GM12878 (cell line): Measurements from ENCODE around the gene CHERP. TPM values are rescaled to one million over a fixed set of nuclear protein-coding genes. Genes with fewer than 3 reads are reported as not detected.
"Not testable (repeated sequence)": the region's sequence is repeated elsewhere in the genome, so short reads cannot be mapped to it uniquely, and the experiment has no call there.

Source experiments
- ATAC-seq: fragments of 200-7000 bp; cut with Tn5 transposase; 3 replicates; pipeline ENCODE4 v1.9.1; 2020; ENCODE audit warnings: mild to moderate bottlenecking, moderate library complexity
- BruUV-seq: library from RNA; stranded (reverse); fragments of 400-500 nt; replicated peaks from 2 replicates; lab custom pipeline; 2021; lab: Mats Ljungman, UMichigan
- CTCF ChIA-PET: fragments of 300-600 bp; sonication (Branson Sonifier 250); formaldehyde crosslinking; extraction: SDS; loops from one replicate; lab custom pipeline; 2021; ENCODE audit warnings: inconsistent platforms; lab: Yijun Ruan, JAX
- POLR2A ChIA-PET: fragments of 350-600 bp; formaldehyde crosslinking; extraction: SDS; loops from one replicate; lab custom pipeline; 2021; ENCODE audit warnings: inconsistent platforms; lab: Charles Lee
- RAD21 ChIA-PET: fragments of 300-600 bp; sonication (Branson Sonifier 250); formaldehyde crosslinking; loops from one replicate; lab custom pipeline; 2023; ENCODE audit warnings: antibody characterized with exemption; ENCODE audit not compliant: unreplicated experiment; lab: Charles Lee
- SMC1A ChIA-PET: fragments of 300-600 bp; sonication (Branson Sonifier 250); formaldehyde crosslinking; loops from one replicate; lab custom pipeline; 2023; ENCODE audit not compliant: unreplicated experiment, uncharacterized antibody; lab: Charles Lee
- DNase-seq: peaks from one replicate; pipeline ENCODE4 v3.0.0-alpha.2; 2011; ENCODE audit warnings: low read depth, low spot score
- FAIRE-seq: peaks from 3 replicates; lab custom pipeline; 2011; peaks lifted over from hg19 to GRCh38; lab: Jason Lieb, UNC
- H2AFZ ChIP-seq: 2 replicates; pipeline ENCODE4 v1.6.0; 2011; ENCODE audit warnings: low read depth, low read length, control low read depth; ENCODE audit not compliant: control insufficient read depth
- H3K27ac ChIP-seq: 2 replicates; pipeline ENCODE4 v1.5.1; 2011; ENCODE audit warnings: control low read depth; ENCODE audit not compliant: control insufficient read depth, insufficient read depth
- H3K27me3 ChIP-seq, 2 experiments: replicated peaks in 1 of 2; 2 replicates each; pipeline versions ENCODE4 v1.6.0 to v1.6.1; 2011; ENCODE audit warnings: low read length in 1 of 2; ENCODE audit not compliant: control insufficient read depth in 2 of 2, insufficient read depth in 2 of 2
- H3K36me3 ChIP-seq, 2 experiments: 2 replicates each; pipeline ENCODE4 v1.5.1; 2011; ENCODE audit warnings: low read length in 1 of 2; ENCODE audit not compliant: control insufficient read depth in 2 of 2, insufficient read depth in 2 of 2
- H3K4me1 ChIP-seq: 2 replicates; pipeline ENCODE4 v1.6.1; 2011; ENCODE audit warnings: mild to moderate bottlenecking, low read length, moderate library complexity, mixed read lengths; ENCODE audit not compliant: control insufficient read depth, insufficient read depth
- H3K4me2 ChIP-seq: 2 replicates; pipeline ENCODE4 v1.6.0; 2011; ENCODE audit warnings: control low read depth; ENCODE audit not compliant: control insufficient read depth, insufficient read depth
- H3K4me3 ChIP-seq: fragments of 200-600 bp; sonication (generic); 2 replicates; pipeline ENCODE4 v1.5.1; 2016
- H3K79me2 ChIP-seq: 2 replicates; pipeline ENCODE4 v1.6.0; 2011; ENCODE audit warnings: low read length; ENCODE audit not compliant: control insufficient read depth, insufficient read depth
- H3K9ac ChIP-seq: 2 replicates; pipeline ENCODE4 v1.8.0; 2011; ENCODE audit warnings: low read length, control low read depth, mixed read lengths; ENCODE audit not compliant: control insufficient read depth, insufficient read depth
- H3K9me3 ChIP-seq: replicated peaks from 3 replicates; pipeline ENCODE4 v1.5.1; 2011; ENCODE audit warnings: mild to moderate bottlenecking, low read length; ENCODE audit not compliant: control insufficient read depth, insufficient read depth
- H4K20me1 ChIP-seq: 2 replicates; pipeline ENCODE4 v1.6.0; 2011; ENCODE audit not compliant: control insufficient read depth, insufficient read depth
- HDAC6 ChIP-seq: fragments of 200-600 bp; sonication (generic); IDR thresholded peaks from one replicate; pipeline ENCODE4 v1.8.0; 2017; ENCODE audit warnings: antibody characterized with exemption; ENCODE audit not compliant: unreplicated experiment
- WGBS: methylation state at CpG from one replicate; pipeline ENCODE4 v1.1.6; 2016; ENCODE audit warnings: low lambda C conversion rate; ENCODE audit not compliant: insufficient replicate concordance, insufficient coverage; ENCODE audit errors: missing lambda C conversion rate; 5-methylcytosine and 5-hydroxymethylcytosine counted together
- in situ Hi-C: fragments of 300-500 bp; cut with MboI; formaldehyde crosslinking; loops from 9 replicates; pipeline ENCODE4 v1.14.3; 2018; ENCODE audit warnings: mixed read lengths
- intact Hi-C: fragments of 100-400 bp; cut with micrococcal nuclease; formaldehyde crosslinking; loops from one replicate; pipeline ENCODE4 v1.14.2; 2022; ENCODE audit not compliant: unreplicated experiment
- polyA plus RNA-seq, 11 experiments: library from polyadenylated mRNA; depleted of rRNA in 4 of 11; unstranded in 6 of 11; stranded (reverse) in 5 of 11; fragments of >200 nt; fragmentation: Nextera tagmentation in 4 of 11; fragmentation: Illumina TruSeq in 1 of 11; extraction: Ambion mirVana in 4 of 11; extraction: Trizol in 1 of 11; gene quantifications; 1 replicate in 1 of 11; 2 replicates in 10 of 11; pipeline versions ENCODE4 v1.2.1 to v1.2.3, GENCODE V29; 2011 to 2016; ENCODE audit warnings: inconsistent platforms in 2 of 11, missing spikeins in 2 of 11, low read depth in 1 of 11
- total RNA-seq, 4 experiments: library from RNA; depleted of rRNA in 3 of 4; stranded (reverse); fragments of >200 nt in 3 of 4; fragmentation: Illumina TruSeq in 1 of 4; extraction: Trizol in 1 of 4; gene quantifications; 2 replicates each; pipeline versions ENCODE4 v1.2.1 to v1.2.3, GENCODE V29; 2013 to 2021

CHERP gene
- total and polyA plus RNA-seq, 10 of the 15 experiments (the other 5 are each of a cell fraction or from before 2014, with no cell fraction given): 0.66 to 65.3 (median 12.2) TPM

DNA sequence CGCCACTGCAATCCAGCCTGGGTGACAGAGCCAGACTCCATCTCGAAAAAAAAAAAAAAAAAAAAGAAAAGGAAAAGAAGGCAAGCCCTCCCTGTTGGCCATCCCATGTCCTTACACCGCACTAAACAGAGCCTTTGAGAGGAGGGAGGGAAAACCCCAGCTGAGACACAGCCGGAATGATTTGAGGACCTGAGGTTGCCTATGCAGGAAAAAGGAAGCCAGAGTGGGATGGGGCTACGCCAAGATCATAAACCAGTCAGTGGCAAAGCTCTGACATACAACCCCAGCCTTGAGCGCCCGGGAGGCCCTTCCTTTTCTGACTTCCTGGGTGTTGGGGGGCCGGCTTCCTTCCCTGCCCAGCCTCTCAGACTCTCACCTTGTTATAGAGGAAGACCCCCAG lies 12.5 kb upstream of the CHERP start:
- BruUV-seq: no TSS peak
- in situ Hi-C loops: no loop called here
- H3K27me3 ChIP-seq: no peaks in the 10 kb centered on the region
- POLR2A ChIA-PET: no interaction called here
- no peak overlapping the region for H3K4me3 ChIP-seq
- 81% methylated on average over 8 of the region's 8 CpGs for WGBS
- no peak for TF ChIP-seq HDAC6
- SMC1A ChIA-PET: no interaction called here
- no peaks in the 10 kb centered on the region for H3K9me3 ChIP-seq
- RAD21 ChIA-PET: interaction anchor here (0.7 kb wide), 1 partner anchor 33 kb away, joined by 5 read pairs; no protein-coding TSS in a partner anchor
- FAIRE-seq: no peak
- H2AFZ ChIP-seq: no peak overlapping the region
- no peak overlapping the region for H3K27ac ChIP-seq
- no peak for ATAC-seq
- peaks cover 6% of the 10 kb centered on the region; the same call in 1 of the 2 replicates for H3K4me1 ChIP-seq
- H3K79me2 ChIP-seq: peaks cover 2% of the 10 kb centered on the region
- intact Hi-C loops: no loop called here
- no peak overlapping the region for H3K4me2 ChIP-seq
- CTCF ChIA-PET: no interaction called here
- no peaks in the 10 kb centered on the region for H4K20me1 ChIP-seq
- H3K36me3 ChIP-seq: peaks cover 11 to 14% of the 10 kb centered on the region in 2 experiments
- H3K9ac ChIP-seq: no peak overlapping the region
- no peak for DNase-seq

DNA sequence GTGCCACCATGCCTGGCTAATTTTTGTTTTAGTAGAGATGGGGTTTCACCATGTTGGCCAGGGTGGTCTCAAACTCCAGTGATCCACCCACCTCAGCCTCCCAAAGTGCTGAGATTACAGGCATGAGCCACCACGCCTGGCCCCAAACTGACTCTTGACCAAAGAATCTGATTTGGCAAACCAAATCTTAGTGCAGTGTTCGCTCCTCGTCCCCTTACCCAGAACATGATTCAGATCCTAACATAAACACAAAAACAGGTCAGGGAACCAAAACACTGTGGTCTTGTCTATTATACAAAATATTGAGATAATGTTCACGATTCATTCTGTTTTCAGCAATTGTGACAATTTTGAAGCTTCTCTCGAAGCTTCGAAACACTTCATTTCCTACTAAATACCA lies 9.7 kb upstream of the CHERP start:
- 83% methylated on average over 6 of the region's 6 CpGs for WGBS
- in situ Hi-C loops, H4K20me1 ChIP-seq, H3K4me2 ChIP-seq, DNase-seq, RAD21 ChIA-PET, H3K79me2 ChIP-seq, H3K9me3 ChIP-seq, H3K4me3 ChIP-seq, H3K27me3 ChIP-seq, H2AFZ ChIP-seq, FAIRE-seq, ATAC-seq, H3K27ac ChIP-seq, intact Hi-C loops, H3K9ac ChIP-seq: not testable (repeated sequence)
- BruUV-seq: TSS peak; percentile 49
- ChIA-PET SMC1A (interaction anchor here (0.7 kb wide), 1 partner anchor 466 kb away, joined by 4 read pairs; no protein-coding TSS in a partner anchor), POLR2A (interaction anchor here (0.6 to 0.7 kb wide), 2 partner anchors 46 to 1289 kb away, joined by 3 read pairs; no protein-coding TSS in a partner anchor), CTCF (interaction anchor here (0.6 kb wide), 1 partner anchor 462 kb away, joined by 4 read pairs; no protein-coding TSS in a partner anchor)
- peaks cover 32% of the 10 kb centered on the region for H3K4me1 ChIP-seq
- peaks cover 6 to 14% of the 10 kb centered on the region in 2 experiments for H3K36me3 ChIP-seq
